ENCODE measurements around the gene TPM3.

DNA sequence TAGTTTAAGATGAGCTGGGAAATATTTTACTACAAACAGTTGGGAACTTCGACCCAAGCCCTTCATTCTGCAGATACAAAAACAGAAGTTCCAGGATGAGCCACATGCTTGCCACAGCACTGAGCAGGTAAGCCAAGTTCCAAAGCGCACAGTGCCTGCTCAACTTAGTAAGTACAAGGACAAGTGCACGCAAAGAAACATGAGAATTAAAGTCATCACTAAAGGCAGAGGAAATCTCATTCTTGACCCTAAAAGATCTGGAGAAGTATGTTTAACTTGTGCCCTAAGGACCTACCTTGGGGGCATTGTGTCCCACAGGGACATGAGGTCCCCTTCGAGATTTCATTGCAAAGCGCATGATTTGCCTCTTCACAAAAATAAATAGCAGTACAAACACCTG is 27.6 kb upstream of the TPM3 start:
- TF ChIP-seq, protein P1, sequence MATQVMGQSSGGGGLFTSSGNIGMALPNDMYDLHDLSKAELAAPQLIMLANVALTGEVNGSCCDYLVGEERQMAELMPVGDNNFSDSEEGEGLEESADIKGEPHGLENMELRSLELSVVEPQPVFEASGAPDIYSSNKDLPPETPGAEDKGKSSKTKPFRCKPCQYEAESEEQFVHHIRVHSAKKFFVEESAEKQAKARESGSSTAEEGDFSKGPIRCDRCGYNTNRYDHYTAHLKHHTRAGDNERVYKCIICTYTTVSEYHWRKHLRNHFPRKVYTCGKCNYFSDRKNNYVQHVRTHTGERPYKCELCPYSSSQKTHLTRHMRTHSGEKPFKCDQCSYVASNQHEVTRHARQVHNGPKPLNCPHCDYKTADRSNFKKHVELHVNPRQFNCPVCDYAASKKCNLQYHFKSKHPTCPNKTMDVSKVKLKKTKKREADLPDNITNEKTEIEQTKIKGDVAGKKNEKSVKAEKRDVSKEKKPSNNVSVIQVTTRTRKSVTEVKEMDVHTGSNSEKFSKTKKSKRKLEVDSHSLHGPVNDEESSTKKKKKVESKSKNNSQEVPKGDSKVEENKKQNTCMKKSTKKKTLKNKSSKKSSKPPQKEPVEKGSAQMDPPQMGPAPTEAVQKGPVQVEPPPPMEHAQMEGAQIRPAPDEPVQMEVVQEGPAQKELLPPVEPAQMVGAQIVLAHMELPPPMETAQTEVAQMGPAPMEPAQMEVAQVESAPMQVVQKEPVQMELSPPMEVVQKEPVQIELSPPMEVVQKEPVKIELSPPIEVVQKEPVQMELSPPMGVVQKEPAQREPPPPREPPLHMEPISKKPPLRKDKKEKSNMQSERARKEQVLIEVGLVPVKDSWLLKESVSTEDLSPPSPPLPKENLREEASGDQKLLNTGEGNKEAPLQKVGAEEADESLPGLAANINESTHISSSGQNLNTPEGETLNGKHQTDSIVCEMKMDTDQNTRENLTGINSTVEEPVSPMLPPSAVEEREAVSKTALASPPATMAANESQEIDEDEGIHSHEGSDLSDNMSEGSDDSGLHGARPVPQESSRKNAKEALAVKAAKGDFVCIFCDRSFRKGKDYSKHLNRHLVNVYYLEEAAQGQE (IDR thresholded peaks at IDR 0.05; ENCODE audit: insufficient read depth in 1 of 2, low read depth in 2 of 2, low read length in 1 of 2) = no peak
- TF ChIP-seq TCF7L2 (IDR thresholded peaks at IDR 0.05; ENCODE audit: low read depth, low read length) = no peak
